ENCODE results near the gene SELENOS. TPM values are rescaled to one million over a fixed set of nuclear protein-coding genes. Genes with fewer than 3 reads are reported as not detected.

SELENOS gene
- total RNA-seq, 1 donor from 2014 or later, result 42.1 TPM

GRCh38 chr15:101258238-101259144, 18.8 kb downstream of the SELENOS start:
- peak overlapping the region; percentile 56 for H3K4me3 Mint-ChIP-seq
- DNase-seq (ENCODE audit: low read depth, low spot score), result peak; percentile 48
- H3K4me1 Mint-ChIP-seq, result peaks cover 39% of the 10 kb centered on the region
- no peaks in the 10 kb centered on the region for H3K36me3 Mint-ChIP-seq (ENCODE audit: low read depth)
- H3K27ac Mint-ChIP-seq (ENCODE audit: unreplicated experiment), result no peak overlapping the region
- H3K9me3 Mint-ChIP-seq, result no peaks in the 10 kb centered on the region
- H3K27me3 Mint-ChIP-seq (ENCODE audit: low read depth), result peaks cover 18% of the 10 kb centered on the region
- peak; percentile 96 for TF ChIP-seq CTCF (conservative IDR thresholded peaks at IDR 0.05)

- no peak overlapping the region for H3K4me3 Mint-ChIP-seq
- H3K36me3 Mint-ChIP-seq (ENCODE audit: low read depth), result no peaks in the 10 kb centered on the region
- H3K27ac Mint-ChIP-seq (ENCODE audit: unreplicated experiment), result no peak overlapping the region
- DNase-seq (ENCODE audit: low read depth, low spot score), result no peak
- peak; percentile 45 for TF ChIP-seq CTCF (conservative IDR thresholded peaks at IDR 0.05)
- H3K4me1 Mint-ChIP-seq, result peaks cover 50% of the 10 kb centered on the region
- peaks cover 22% of the 10 kb centered on the region for H3K27me3 Mint-ChIP-seq (ENCODE audit: low read depth)
- H3K9me3 Mint-ChIP-seq, result no peaks in the 10 kb centered on the region
Measured at GRCh38 chr15:101256757-101257156, 20.5 kb downstream of the SELENOS start.

- Mint-ChIP-seq H3K4me1 (peaks cover 52% of the 10 kb centered on the region), H3K27ac (ENCODE audit: unreplicated experiment) (no peak overlapping the region)
- DNase-seq (ENCODE audit: low read depth, low spot score), result no peak
Measured at GRCh38 chr15:101255615-101256241, 21.6 kb downstream of the SELENOS start.

GRCh38 chr15:101255051-101255395, 22.3 kb downstream of the SELENOS start:
- no peak for TF ChIP-seq CTCF (conservative IDR thresholded peaks at IDR 0.05)
- DNase-seq (ENCODE audit: low read depth, low spot score), result no peak
- H3K27ac Mint-ChIP-seq (ENCODE audit: unreplicated experiment), result no peak overlapping the region
- H3K27me3 Mint-ChIP-seq (ENCODE audit: low read depth), result peaks cover 21% of the 10 kb centered on the region
- no peaks in the 10 kb centered on the region for H3K36me3 Mint-ChIP-seq (ENCODE audit: low read depth)
- H3K4me3 Mint-ChIP-seq, result no peak overlapping the region
- H3K4me1 Mint-ChIP-seq, result peaks cover 59% of the 10 kb centered on the region
- no peaks in the 10 kb centered on the region for H3K9me3 Mint-ChIP-seq

More at GRCh38 chr15:101255615-101256241, 21.6 kb downstream of the SELENOS start:
- Mint-ChIP-seq H3K9me3 (no peaks in the 10 kb centered on the region), H3K4me3 (peak overlapping the region; percentile 60), H3K36me3 (ENCODE audit: low read depth) (no peaks in the 10 kb centered on the region), H3K27me3 (ENCODE audit: low read depth) (peaks cover 22% of the 10 kb centered on the region)
- TF ChIP-seq CTCF (conservative IDR thresholded peaks at IDR 0.05), result no peak

- Mint-ChIP-seq H3K4me1 (peaks cover 63% of the 10 kb centered on the region), H3K27ac (ENCODE audit: unreplicated experiment) (no peak overlapping the region), H3K9me3 (no peaks in the 10 kb centered on the region), H3K27me3 (ENCODE audit: low read depth) (peaks cover 18% of the 10 kb centered on the region), H3K4me3 (peak overlapping the region; percentile 72), H3K36me3 (ENCODE audit: low read depth) (no peaks in the 10 kb centered on the region)
- TF ChIP-seq CTCF (conservative IDR thresholded peaks at IDR 0.05), result no peak
- no peak for DNase-seq (ENCODE audit: low read depth, low spot score)
Measured at GRCh38 chr15:101254157-101255050, 22.9 kb downstream of the SELENOS start.

Data from neural crest cell (in vitro differentiated cells).